B cell (primary cell): Measurements from ENCODE around the gene LIPJ.

ENCODE experiments used
- EZH2 ChIP-seq: IDR thresholded peaks from 2 replicates; pipeline ENCODE4 v1.6.1; 2012; ENCODE audit warnings: borderline replicate concordance, low read depth, mild to moderate bottlenecking, moderate library complexity, low read length; ENCODE audit not compliant: insufficient read depth, poor library complexity, severe bottlenecking
- TF ChIP-seq, protein P1 (sequence below): fragments of 200-600 bp; IDR thresholded peaks from one replicate; pipeline ENCODE4 v1.8.0; 2022; ENCODE audit warnings: antibody characterized with exemption, mild to moderate bottlenecking

DNA sequence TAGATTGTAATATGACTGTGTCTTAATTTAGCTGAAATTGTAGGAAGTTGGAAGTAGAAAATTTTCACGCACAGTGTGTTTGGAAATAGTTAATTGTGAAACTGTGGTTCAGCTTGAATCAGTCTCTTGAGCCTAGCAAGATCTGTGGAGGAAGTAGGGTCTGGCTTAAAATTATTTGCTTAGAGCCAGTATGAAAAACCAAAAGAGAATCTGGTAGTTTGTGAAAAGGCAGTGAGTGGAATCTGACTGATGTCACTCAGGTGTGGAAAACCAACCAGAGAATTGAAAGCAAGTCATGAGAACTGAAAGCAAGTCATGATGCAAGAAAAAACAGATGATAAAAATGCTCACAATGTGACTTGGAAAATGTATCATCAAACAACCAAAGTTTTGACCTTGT lies 11.5 kb downstream of the LIPJ start:
- TF ChIP-seq, protein P1, sequence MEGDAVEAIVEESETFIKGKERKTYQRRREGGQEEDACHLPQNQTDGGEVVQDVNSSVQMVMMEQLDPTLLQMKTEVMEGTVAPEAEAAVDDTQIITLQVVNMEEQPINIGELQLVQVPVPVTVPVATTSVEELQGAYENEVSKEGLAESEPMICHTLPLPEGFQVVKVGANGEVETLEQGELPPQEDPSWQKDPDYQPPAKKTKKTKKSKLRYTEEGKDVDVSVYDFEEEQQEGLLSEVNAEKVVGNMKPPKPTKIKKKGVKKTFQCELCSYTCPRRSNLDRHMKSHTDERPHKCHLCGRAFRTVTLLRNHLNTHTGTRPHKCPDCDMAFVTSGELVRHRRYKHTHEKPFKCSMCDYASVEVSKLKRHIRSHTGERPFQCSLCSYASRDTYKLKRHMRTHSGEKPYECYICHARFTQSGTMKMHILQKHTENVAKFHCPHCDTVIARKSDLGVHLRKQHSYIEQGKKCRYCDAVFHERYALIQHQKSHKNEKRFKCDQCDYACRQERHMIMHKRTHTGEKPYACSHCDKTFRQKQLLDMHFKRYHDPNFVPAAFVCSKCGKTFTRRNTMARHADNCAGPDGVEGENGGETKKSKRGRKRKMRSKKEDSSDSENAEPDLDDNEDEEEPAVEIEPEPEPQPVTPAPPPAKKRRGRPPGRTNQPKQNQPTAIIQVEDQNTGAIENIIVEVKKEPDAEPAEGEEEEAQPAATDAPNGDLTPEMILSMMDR: no peak
- no peak for TF ChIP-seq EZH2
